HG03060 (cell line): ENCODE data around the gene VTI1B.
"Not testable (repeated sequence)": the region's sequence is repeated elsewhere in the genome, so short reads cannot be mapped to it uniquely, and the experiment has no call there.

Experiments
- ATAC-seq: cut with Tn5 transposase; IDR thresholded peaks from one replicate; pipeline ENCODE4 v1.9.1; 2021; ENCODE audit warnings: low read depth, moderate number of reproducible peaks; ENCODE audit not compliant: unreplicated experiment

The VTI1B gene

DNA sequence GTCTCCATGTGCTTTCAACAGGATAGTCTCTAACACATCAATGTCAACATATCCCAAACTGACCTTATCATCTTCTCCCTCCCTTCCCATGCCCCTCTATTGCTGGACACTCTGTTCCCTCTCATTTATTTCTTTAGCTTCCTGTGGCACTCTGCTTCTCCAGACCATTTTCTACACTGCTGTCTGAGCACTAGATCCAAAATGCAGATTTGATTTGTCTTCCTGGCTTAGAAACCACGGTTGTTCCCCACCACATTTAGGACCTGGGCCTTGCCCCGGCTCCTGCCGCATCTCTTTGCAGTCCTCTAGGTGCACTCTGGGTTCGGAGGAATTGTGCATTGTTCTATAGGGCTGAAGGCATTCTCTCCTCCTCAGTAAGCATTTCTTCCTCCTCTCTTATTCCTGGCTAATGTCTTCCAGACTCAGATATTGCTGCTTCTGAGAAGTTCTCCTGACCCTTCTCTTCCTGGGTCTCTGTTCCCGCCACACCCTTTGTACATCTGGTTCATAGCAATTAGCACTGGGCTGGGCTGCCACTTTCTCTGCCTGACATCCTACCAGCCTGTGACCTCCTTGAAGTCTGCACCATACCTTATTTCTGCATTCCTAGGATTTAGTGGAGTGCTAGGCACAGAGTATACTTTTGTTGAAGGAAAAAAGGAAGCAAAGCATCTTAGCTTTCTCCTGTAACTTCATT, 40.8 kb downstream of the VTI1B start:
- ATAC-seq, result no peak

DNA sequence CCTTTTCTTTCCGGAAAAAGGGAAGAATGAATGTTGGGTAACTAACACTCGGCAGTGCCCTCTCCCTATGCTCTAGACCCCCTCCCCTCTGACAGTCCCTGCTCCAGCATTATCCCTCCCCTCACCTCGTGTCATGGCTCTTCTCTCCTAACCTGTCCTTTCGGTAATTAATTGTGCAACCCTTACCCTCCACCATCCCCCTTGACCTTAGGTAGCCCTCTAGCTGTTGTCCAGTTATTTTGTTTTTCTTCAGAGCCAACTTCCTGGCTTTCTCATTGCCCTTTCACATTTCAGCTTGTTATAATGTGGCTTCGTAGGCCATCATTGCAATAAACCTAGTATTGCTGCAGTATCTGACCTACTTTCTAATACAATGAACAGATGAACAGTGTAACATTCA, 43.5 kb downstream of the VTI1B start:
- no peak for ATAC-seq

GRCh38 chr14:67630186-67630585, 44.2 kb downstream of the VTI1B start:
- ATAC-seq, result no peak

- ATAC-seq, result no peak
These were observed 46.9 kb downstream of the VTI1B start for GRCh38 chr14:67627519-67627918.

DNA sequence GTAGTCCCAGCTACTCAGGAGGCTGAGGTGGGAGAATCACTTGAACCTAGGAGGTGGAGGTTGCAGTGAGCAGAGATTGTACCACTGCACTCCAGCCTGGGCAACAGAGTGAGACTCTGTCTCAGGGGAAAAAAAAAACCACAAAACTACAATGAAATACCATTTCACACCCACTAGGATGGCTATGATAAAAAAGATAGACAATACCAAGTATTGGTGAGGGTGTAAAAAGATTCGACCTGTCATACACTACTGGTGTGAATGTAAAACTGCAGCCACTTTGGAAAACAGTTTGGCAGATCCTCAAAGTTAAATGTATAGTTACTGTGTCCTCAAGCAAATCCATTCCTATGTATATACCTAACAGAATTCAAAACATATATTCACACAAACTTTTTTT, 48.3 kb downstream of the VTI1B start:
- not testable (repeated sequence) for ATAC-seq

DNA sequence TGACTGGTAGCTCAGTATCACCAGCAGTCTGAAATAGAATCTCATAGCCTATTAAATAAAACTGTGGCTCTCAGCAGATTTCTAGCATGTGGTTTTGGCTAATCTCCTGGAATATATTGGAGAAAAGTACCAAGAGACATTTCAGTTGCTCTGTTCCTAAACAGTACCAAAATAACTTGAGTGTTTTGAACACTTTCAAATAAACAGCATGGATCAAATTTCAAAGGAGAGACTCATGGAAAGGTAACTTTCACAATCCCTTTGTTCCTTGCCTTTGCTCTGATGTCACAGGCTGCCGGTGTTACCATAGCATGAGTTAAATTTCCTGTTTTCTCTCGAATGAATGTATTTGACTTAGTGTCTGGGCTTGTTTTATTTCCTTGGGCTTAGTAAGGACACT, 51.3 kb downstream of the VTI1B start:
- no peak for ATAC-seq

GRCh38 chr14:67622675-67623074, 51.8 kb downstream of the VTI1B start:
- no peak for ATAC-seq

DNA sequence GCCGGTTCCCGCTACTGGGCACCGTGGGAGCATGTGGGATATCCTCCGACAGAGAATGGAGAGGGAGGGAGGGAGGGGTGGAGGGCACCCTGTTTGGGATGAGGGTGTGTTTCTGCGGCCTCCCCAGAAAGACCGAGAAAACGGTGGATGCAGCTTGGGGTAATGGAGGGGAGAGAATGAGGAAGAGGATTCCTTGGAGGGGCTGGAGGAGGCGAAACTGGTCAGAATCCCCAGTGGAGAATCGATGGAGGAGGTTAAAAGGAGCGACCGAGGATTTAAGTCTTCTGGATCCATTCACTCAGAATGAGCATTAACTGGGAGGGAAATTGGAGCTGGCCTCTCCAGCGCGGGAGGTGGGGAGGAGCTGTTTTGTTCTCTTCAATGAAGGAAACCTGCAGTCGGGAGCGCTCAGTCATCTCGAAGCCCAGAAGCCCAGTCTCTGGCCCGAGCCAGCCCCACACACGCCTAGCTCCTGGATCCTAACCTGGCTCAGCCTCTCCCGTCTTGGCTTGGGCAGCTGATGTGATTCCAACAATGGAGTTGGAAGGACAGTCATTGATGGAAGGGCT, 54.1 kb downstream of the VTI1B start:
- no peak for ATAC-seq

GRCh38 chr14:67619446-67620216, 54.8 kb downstream of the VTI1B start, which contains the start of gene ARG2:
ARG2 (plus strand) TSS chr14:67619920; CDS start chr14:67619978, 58 bp downstream.
- peak; percentile 82 for ATAC-seq

- ATAC-seq, result no peak
These were observed 55.8 kb downstream of the VTI1B start for GRCh38 chr14:67618617-67619063.

GRCh38 chr14:67610491-67610890, 63.9 kb downstream of the VTI1B start:
- ATAC-seq, result no peak

DNA sequence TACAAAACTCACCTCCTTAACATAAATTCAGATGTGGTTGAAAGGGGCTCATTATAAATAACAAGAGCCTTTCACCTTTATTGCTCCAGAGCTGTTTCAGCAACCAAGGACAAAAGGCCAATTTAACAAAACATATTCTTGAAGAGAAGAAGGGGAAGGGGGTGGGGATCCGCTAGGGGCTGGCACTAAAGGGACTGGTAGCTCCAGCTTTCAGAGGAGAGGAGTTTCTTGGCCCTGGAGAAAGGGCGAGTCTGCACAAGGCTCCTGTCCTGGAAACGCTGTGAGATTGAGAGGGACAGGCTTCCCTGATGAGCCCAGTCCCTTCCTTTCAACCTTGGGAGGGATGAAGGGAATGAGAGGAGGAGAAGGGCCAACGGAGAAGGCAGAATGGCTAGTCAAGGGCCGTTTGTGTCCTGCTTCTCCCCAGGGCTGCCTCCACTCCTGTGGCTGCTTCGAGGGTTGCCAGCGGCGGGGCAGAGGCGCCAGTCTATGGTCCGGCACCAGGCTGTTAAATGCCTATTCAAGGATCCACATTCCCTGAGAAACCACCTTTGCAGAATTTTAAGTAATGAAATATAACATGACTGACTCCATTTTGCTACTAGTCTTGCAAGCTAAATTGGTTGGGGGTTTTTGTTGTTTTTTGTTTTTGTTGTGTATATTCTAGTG, 64.7 kb downstream of the VTI1B start:
- ATAC-seq, result no peak

GRCh38 chr14:67607646-67608045, 66.8 kb downstream of the VTI1B start:
- ATAC-seq, result no peak

DNA sequence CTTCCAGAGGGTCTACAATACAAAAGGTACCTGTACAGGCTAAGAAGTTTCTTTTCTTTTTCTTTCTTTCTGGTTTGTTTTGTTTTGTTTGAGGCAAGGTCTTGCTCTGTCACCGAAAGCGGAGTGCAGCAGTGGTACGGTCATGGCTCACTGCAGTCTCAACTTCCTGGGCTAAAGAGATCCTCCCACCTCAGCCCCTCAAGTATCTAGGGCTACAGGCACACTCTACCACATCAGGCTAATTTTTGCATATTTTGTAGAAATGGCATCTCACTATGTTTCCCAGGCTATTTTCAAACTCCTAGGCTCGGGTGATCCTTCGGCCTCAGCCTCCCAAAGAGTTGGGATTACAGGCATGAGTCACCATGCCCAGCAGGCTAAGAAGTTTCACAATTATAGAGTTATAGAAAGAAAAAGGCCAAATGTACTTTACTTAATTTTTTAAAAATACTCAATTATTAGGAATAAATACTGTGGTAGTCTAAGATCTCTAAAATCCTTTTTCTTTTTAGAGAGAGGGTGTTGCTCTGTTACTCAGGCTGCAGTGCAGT, 71.4 kb downstream of the VTI1B start:
- peak; percentile 35 for ATAC-seq

- ATAC-seq, result no peak
These were observed 72.4 kb downstream of the VTI1B start for GRCh38 chr14:67602076-67602475.

DNA sequence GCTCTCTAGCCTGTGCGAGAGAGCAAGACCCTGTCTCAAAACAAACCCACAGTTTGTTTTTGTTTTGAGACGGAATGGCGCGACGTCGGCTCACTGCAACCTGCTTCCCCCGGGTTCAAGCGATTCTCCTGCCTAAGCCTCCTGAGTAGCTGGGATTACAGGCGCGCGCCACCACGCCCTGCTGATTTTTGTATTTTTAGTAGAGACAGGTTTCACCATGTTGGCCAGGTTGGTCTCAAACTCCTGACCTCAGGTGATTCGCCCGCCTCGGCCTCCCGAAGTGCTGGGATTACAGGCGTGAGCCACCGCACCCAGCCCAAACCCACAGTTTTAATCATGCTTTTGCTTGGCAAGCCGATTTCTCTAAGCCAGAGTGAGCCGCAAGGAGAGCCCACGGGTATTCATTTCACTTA, 73.9 kb downstream of the VTI1B start:
- not testable (repeated sequence) for ATAC-seq

- ATAC-seq, result peak; percentile 58
These were observed 74.5 kb downstream of the VTI1B start, which contains the start of gene PIGH for GRCh38 chr14:67599698-67600561. PIGH (minus strand) TSS chr14:67600268; CDS start chr14:67600203, 65 bp downstream.
